Measurements from ENCODE around the gene PLOD3. TPM values are rescaled to one million over a fixed set of nuclear protein-coding genes. Genes with fewer than 3 reads are reported as not detected.

Gene PLOD3
- total RNA-seq, 1 experiment from 2014 or later, result 112 TPM

DNA sequence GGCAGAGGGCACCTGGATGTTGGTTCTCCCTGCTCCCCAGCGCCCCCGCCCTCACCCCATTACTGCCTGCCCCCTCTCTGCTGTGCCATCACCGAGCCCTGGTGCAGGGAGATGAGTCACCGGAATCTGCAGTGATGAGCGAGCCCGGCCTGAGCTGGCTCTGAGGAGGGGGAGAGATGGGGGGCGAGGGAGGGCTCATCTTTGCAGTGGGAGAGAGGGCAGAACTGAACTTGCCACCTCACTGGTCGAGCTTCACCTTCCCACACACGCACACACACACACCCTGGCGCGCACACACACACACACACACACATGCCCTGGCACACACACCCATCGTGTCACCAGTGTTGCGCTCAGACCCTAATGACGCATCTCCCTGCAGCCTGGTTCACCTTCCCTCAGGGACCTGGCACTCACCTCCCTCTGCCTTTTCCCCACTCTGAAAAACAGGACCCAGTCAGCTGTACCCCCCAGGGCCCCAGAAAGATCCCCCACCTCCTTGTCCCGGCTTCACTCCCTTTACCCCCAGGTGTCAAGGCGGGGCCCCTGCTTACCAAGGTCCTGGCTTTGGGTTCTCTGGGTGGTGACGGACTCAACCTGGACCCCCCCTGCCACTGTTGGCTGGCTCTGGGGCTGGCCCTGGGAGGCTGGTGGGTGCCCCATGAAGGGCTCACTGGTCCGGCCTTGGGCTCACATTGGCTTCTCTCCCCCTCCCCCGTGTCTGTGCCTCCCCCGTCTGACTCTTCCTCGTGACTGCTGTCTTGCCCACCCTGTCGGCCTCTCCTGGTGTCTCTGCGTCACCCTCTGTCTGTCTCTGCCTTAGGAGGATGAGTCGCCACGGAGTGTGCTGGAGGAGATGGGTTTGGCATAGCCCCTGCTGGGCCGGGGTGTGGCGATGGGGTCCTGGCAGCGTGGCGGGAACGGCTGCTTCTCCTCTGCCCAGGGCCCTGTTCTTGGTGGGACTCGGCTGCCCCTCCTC is 57.4 kb downstream of the PLOD3 start:
- H3K4me1 Mint-ChIP-seq (ENCODE audit: low read depth, unreplicated experiment), result peaks cover 15% of the 10 kb centered on the region
- no peak overlapping the region for H3K4me3 Mint-ChIP-seq (ENCODE audit: unreplicated experiment)
- peaks cover 40% of the 10 kb centered on the region for H3K4me1 ChIP-seq
- H3K9me3 ChIP-seq, result no peaks in the 10 kb centered on the region
- DNase-seq, result no peak
- H3K27me3 Mint-ChIP-seq (ENCODE audit: insufficient read depth, unreplicated experiment), result no peaks in the 10 kb centered on the region
- intact Hi-C loops (cut with micrococcal nuclease; ENCODE audit: unreplicated experiment), result no loop called here
- no peak overlapping the region for H3K27ac Mint-ChIP-seq (ENCODE audit: unreplicated experiment)
- peaks cover 40% of the 10 kb centered on the region for H3K36me3 Mint-ChIP-seq (ENCODE audit: insufficient read depth, unreplicated experiment)
- H3K9me3 Mint-ChIP-seq (ENCODE audit: unreplicated experiment), result no peaks in the 10 kb centered on the region
- ChIA-PET POLR2A (interaction anchor here (0.6 kb wide), 1 partner anchor 114 kb away, joined by 3 read pairs; no protein-coding TSS in a partner anchor), CTCF (interaction anchor here (0.7 kb wide), 1 partner anchor 11 kb away, joined by 3 read pairs; no protein-coding TSS in a partner anchor)
- BruUV-seq (replicated peaks), result no TSS peak
- TF ChIP-seq, protein P1, sequence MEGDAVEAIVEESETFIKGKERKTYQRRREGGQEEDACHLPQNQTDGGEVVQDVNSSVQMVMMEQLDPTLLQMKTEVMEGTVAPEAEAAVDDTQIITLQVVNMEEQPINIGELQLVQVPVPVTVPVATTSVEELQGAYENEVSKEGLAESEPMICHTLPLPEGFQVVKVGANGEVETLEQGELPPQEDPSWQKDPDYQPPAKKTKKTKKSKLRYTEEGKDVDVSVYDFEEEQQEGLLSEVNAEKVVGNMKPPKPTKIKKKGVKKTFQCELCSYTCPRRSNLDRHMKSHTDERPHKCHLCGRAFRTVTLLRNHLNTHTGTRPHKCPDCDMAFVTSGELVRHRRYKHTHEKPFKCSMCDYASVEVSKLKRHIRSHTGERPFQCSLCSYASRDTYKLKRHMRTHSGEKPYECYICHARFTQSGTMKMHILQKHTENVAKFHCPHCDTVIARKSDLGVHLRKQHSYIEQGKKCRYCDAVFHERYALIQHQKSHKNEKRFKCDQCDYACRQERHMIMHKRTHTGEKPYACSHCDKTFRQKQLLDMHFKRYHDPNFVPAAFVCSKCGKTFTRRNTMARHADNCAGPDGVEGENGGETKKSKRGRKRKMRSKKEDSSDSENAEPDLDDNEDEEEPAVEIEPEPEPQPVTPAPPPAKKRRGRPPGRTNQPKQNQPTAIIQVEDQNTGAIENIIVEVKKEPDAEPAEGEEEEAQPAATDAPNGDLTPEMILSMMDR (IDR thresholded peaks at IDR 0.05; ENCODE audit: insufficient read depth in 1 of 2, low read depth in 1 of 2, low read length in 1 of 2, severe bottlenecking in 1 of 2, unreplicated experiment in 1 of 2), result no peak
- H3K4me3 ChIP-seq (ENCODE audit: low read depth, low read length), result no peak overlapping the region
- H3K27me3 ChIP-seq (replicated peaks; ENCODE audit: control insufficient read depth, insufficient read depth, low read length), result no peaks in the 10 kb centered on the region
- peaks cover 4% of the 10 kb centered on the region; the same call in 1 of the 2 replicates for H3K36me3 ChIP-seq (ENCODE audit: control insufficient read depth, insufficient read depth, low read length)

- peaks cover 3% of the 10 kb centered on the region for H3K27me3 Mint-ChIP-seq (ENCODE audit: insufficient read depth, unreplicated experiment)
- peaks cover 37% of the 10 kb centered on the region for H3K36me3 Mint-ChIP-seq (ENCODE audit: insufficient read depth, unreplicated experiment)
- POLR2A ChIA-PET, result no interaction called here
- peak in 1 of 2 experiments; percentile 71 for DNase-seq
- peaks cover 4% of the 10 kb centered on the region; the same call in 1 of the 2 replicates for H3K36me3 ChIP-seq (ENCODE audit: control insufficient read depth, insufficient read depth, low read length)
- no peaks in the 10 kb centered on the region for H3K9me3 ChIP-seq
- H3K27ac Mint-ChIP-seq (ENCODE audit: unreplicated experiment), result peak overlapping the region; percentile 30
- CTCF ChIA-PET, result interaction anchor here (0.6 to 2.3 kb wide), 3 partner anchors 13 to 84 kb away, joined by 3 to 13 read pairs (median 4); no protein-coding TSS in a partner anchor
- TF ChIP-seq, protein P1 (IDR thresholded peaks at IDR 0.05; ENCODE audit: insufficient read depth in 1 of 2, low read depth in 1 of 2, low read length in 1 of 2, severe bottlenecking in 1 of 2, unreplicated experiment in 1 of 2), result no peak
- peaks cover 24% of the 10 kb centered on the region for H3K4me1 ChIP-seq
- H3K4me3 Mint-ChIP-seq (ENCODE audit: unreplicated experiment), result no peak overlapping the region
- no peaks in the 10 kb centered on the region for H3K27me3 ChIP-seq (replicated peaks; ENCODE audit: control insufficient read depth, insufficient read depth, low read length)
- intact Hi-C loops (cut with micrococcal nuclease; ENCODE audit: unreplicated experiment), result no loop called here
- H3K4me1 Mint-ChIP-seq (ENCODE audit: low read depth, unreplicated experiment), result peaks cover 22% of the 10 kb centered on the region
- BruUV-seq (replicated peaks), result no TSS peak
- no peaks in the 10 kb centered on the region for H3K9me3 Mint-ChIP-seq (ENCODE audit: unreplicated experiment)
- no peak overlapping the region for H3K4me3 ChIP-seq (ENCODE audit: low read depth, low read length)
Measured at GRCh38 chr7:101156866-101157589, 60.4 kb downstream of the PLOD3 start.

DNA sequence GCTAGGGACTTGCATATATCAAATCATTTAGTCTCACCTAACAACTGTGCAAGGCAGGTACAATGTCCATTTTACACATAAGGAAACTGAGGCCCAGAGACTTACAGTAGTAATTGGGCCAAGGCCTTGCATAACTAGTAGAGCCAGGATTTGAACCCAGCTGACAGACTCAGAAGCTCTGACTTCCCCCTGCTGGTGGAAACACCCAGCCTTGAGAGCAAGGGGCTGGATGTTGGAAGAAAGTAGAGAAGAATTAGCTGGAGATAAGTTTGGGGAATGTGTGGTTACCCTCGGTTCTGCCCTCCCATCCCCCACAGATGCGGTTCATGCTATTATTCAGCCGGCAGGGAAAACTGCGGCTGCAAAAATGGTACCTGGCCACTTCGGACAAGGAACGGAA is 61.1 kb downstream of the PLOD3 start:
- ChIA-PET POLR2A (no interaction called here), CTCF (interaction anchor here (0.6 to 2.3 kb wide), 2 partner anchors 12 to 56 kb away, joined by 3 to 13 read pairs; no protein-coding TSS in a partner anchor)
- Histone ChIP-seq H3K9me3 (no peaks in the 10 kb centered on the region), H3K36me3 (ENCODE audit: control insufficient read depth, insufficient read depth, low read length) (peaks cover 4% of the 10 kb centered on the region; the same call in 1 of the 2 replicates), H3K27me3 (replicated peaks; ENCODE audit: control insufficient read depth, insufficient read depth, low read length) (no peaks in the 10 kb centered on the region), H3K4me1 (peaks cover 16% of the 10 kb centered on the region), H3K4me3 (ENCODE audit: low read depth, low read length) (no peak overlapping the region)
- peaks cover 3% of the 10 kb centered on the region for H3K27me3 Mint-ChIP-seq (ENCODE audit: insufficient read depth, unreplicated experiment)
- intact Hi-C loops (cut with micrococcal nuclease; ENCODE audit: unreplicated experiment), result no loop called here
- no TSS peak for BruUV-seq (replicated peaks)
- no peak overlapping the region for H3K4me3 Mint-ChIP-seq (ENCODE audit: unreplicated experiment)
- peaks cover 37% of the 10 kb centered on the region for H3K36me3 Mint-ChIP-seq (ENCODE audit: insufficient read depth, unreplicated experiment)
- H3K27ac Mint-ChIP-seq (ENCODE audit: unreplicated experiment), result no peak overlapping the region
- H3K4me1 Mint-ChIP-seq (ENCODE audit: low read depth, unreplicated experiment), result peaks cover 22% of the 10 kb centered on the region
- DNase-seq, result no peak
- no peaks in the 10 kb centered on the region for H3K9me3 Mint-ChIP-seq (ENCODE audit: unreplicated experiment)
- TF ChIP-seq, protein P1 (IDR thresholded peaks at IDR 0.05; ENCODE audit: insufficient read depth in 1 of 2, low read depth in 1 of 2, low read length in 1 of 2, severe bottlenecking in 1 of 2, unreplicated experiment in 1 of 2), result no peak

Data from Caco-2 (cell line).